Measurements from ENCODE around the gene POLG.

DNA sequence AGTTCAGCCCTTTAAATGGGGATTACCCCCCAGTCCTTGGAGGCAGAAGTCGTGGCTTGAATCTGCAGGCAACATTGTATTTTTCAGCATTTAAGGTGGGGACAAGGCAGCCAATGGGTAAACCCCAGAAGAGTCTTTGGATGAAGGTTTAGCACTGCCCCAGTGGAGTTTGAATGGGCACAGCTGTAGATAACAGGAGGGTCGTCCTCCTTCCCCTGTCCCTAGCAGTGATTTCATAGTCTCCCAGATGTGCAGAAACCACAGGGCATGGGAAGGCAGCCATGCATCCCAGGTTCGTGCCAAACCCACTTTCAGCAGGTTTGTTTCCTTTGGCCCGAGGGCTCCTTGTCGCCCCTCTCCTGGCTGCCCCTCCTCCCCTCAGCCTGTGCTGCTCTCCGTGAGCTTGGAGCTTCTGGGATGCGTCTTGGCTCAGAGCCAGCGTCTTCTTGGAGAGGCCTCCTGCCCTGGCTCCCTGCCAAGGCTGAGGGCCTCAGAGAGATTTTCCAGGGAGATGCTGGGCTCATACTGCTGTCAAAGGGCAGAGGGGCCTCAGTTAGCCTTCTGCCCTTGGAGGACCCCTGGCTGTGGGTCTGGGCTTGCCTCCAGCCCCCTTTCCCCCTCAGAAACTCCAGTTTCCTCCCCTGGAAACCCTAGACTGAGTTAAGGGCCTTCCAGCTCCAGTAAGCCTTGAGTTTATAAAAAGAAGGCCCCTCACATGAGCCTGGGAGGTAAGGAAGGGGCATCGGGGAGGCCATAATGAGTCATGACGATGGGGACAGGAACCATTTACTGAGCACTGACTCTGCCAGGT is 48.9 kb upstream of the POLG start:
- TF ChIP-seq, protein P1, sequence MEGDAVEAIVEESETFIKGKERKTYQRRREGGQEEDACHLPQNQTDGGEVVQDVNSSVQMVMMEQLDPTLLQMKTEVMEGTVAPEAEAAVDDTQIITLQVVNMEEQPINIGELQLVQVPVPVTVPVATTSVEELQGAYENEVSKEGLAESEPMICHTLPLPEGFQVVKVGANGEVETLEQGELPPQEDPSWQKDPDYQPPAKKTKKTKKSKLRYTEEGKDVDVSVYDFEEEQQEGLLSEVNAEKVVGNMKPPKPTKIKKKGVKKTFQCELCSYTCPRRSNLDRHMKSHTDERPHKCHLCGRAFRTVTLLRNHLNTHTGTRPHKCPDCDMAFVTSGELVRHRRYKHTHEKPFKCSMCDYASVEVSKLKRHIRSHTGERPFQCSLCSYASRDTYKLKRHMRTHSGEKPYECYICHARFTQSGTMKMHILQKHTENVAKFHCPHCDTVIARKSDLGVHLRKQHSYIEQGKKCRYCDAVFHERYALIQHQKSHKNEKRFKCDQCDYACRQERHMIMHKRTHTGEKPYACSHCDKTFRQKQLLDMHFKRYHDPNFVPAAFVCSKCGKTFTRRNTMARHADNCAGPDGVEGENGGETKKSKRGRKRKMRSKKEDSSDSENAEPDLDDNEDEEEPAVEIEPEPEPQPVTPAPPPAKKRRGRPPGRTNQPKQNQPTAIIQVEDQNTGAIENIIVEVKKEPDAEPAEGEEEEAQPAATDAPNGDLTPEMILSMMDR (IDR thresholded peaks at IDR 0.05), result no peak
- TF ChIP-seq EZH2 (IDR thresholded peaks at IDR 0.05; ENCODE audit: borderline replicate concordance, insufficient read depth, low read depth, low read length, poor library complexity, severe bottlenecking), result no peak

Data from B cell (primary cell).